PC-9 (cell line): Measurements from ENCODE around the gene BOK. TPM values are rescaled to one million over a fixed set of nuclear protein-coding genes. Genes with fewer than 3 reads are reported as not detected.
"Not testable (repeated sequence)": the region's sequence is repeated elsewhere in the genome, so short reads cannot be mapped to it uniquely, and the experiment has no call there.

Experiments
- BruUV-seq: library from RNA; stranded (reverse); fragments of 400-500 nt; replicated peaks from 2 replicates; lab custom pipeline; 2021; lab: Mats Ljungman, UMichigan
- CTCF ChIA-PET: fragments of 300-600 bp; sonication (Branson Sonifier 250); formaldehyde crosslinking; loops from one replicate; lab custom pipeline; 2022; ENCODE audit warnings: antibody characterized with exemption; lab: Charles Lee
- POLR2A ChIA-PET: fragments of 300-600 bp; sonication (Branson Sonifier 250); formaldehyde crosslinking; loops from one replicate; lab custom pipeline; 2022; ENCODE audit warnings: antibody characterized with exemption; ENCODE audit not compliant: unreplicated experiment; lab: Charles Lee
- DNase-seq, 2 experiments: peaks; one replicate each; pipeline versions ENCODE4 v3.0.0 to v3.0.0-alpha.2; 2015 to 2022; ENCODE audit warnings: mixed read lengths in 1 of 2
- H2AFZ ChIP-seq: fragments of 200-600 bp; sonication (generic); 2 replicates; pipeline ENCODE4 v1.8.1; 2017; ENCODE audit warnings: antibody characterized with exemption
- H3F3A ChIP-seq: fragments of 200-600 bp; sonication (generic); 2 replicates; pipeline ENCODE4 v1.8.1; 2017; ENCODE audit warnings: antibody characterized with exemption, mild to moderate bottlenecking, low read depth; ENCODE audit not compliant: insufficient read depth
- H3K27ac ChIP-seq: fragments of 200-600 bp; sonication (generic); 2 replicates; pipeline ENCODE4 v1.6.1; 2016; ENCODE audit warnings: mixed run types
- H3K27me3 ChIP-seq: fragments of 200-600 bp; sonication (generic); 2 replicates; pipeline ENCODE4 v1.6.1; 2016; ENCODE audit warnings: low read depth, mixed run types; ENCODE audit not compliant: insufficient read depth
- H3K36me3 ChIP-seq: fragments of 200-600 bp; sonication (generic); 2 replicates; pipeline ENCODE4 v1.6.1; 2016; ENCODE audit warnings: low read depth, mixed run types
- H3K4me1 ChIP-seq: fragments of 200-600 bp; sonication (generic); replicated peaks from 2 replicates; pipeline ENCODE4 v1.6.1; 2016; ENCODE audit warnings: mixed run types; ENCODE audit not compliant: insufficient read depth
- H3K4me2 ChIP-seq: fragments of 200-600 bp; sonication (generic); 2 replicates; pipeline ENCODE4 v1.6.1; 2017; ENCODE audit warnings: mixed run types
- H3K4me3 ChIP-seq: fragments of 200-600 bp; sonication (generic); 2 replicates; pipeline ENCODE4 v1.6.1; 2016; ENCODE audit warnings: mixed run types
- H3K79me2 ChIP-seq: fragments of 200-600 bp; sonication (generic); 2 replicates; pipeline ENCODE4 v1.6.1; 2017; ENCODE audit warnings: low read depth, mixed run types
- H3K9me2 ChIP-seq: fragments of 200-600 bp; sonication (generic); 2 replicates; pipeline ENCODE4 v1.8.1; 2017; ENCODE audit warnings: mild to moderate bottlenecking; ENCODE audit not compliant: insufficient read depth
- H3K9me3 ChIP-seq: fragments of 200-600 bp; sonication (generic); 2 replicates; pipeline ENCODE4 v1.8.1; 2016; ENCODE audit warnings: low read depth; ENCODE audit not compliant: insufficient read depth
- H4K20me1 ChIP-seq: fragments of 200-600 bp; sonication (generic); 2 replicates; pipeline ENCODE4 v1.8.1; 2017; ENCODE audit not compliant: insufficient read depth
- CTCF ChIP-seq: fragments of 200-600 bp; sonication (generic); conservative IDR thresholded peaks from 2 replicates; pipeline ENCODE4 v1.6.1; 2017; ENCODE audit warnings: mixed run types, antibody characterized with exemption, mild to moderate bottlenecking, moderate library complexity
- EZH2 ChIP-seq: fragments of 200-600 bp; sonication (generic); IDR thresholded peaks from 2 replicates; pipeline ENCODE4 v1.8.0; 2017; ENCODE audit warnings: antibody characterized with exemption, low read depth
- intact Hi-C: fragments of 100-400 bp; cut with micrococcal nuclease; formaldehyde crosslinking; loops from one replicate; pipeline ENCODE4 v1.10.0; 2022; ENCODE audit not compliant: unreplicated experiment
- total RNA-seq: library from RNA; stranded (reverse); gene quantifications from 2 replicates; pipeline ENCODE4 v1.2.3, GENCODE V29; 2021

Gene BOK
- total RNA-seq, 1 experiment from 2014 or later, result 72.8 TPM

- no peaks in the 10 kb centered on the region for H3K36me3 ChIP-seq
- no peaks in the 10 kb centered on the region for H3K4me1 ChIP-seq
- no peak overlapping the region for H3K4me2 ChIP-seq
- H3K4me3 ChIP-seq, result no peak overlapping the region
- BruUV-seq, result no TSS peak
- no peak for DNase-seq
- ChIA-PET CTCF (no interaction called here), POLR2A (no interaction called here)
- H3K9me3 ChIP-seq, result peaks cover 3% of the 10 kb centered on the region
- H2AFZ ChIP-seq, result 0 out of 2 replicates have a peak overlapping the region, but pooled peaks have one; percentile 30
- H3K79me2 ChIP-seq, result no peaks in the 10 kb centered on the region
- intact Hi-C loops, result no loop called here
- no peak for TF ChIP-seq EZH2
- H3K27me3 ChIP-seq, result peaks cover 23% of the 10 kb centered on the region; the same call in 1 of the 2 replicates
- H3K27ac ChIP-seq, result no peak overlapping the region
- no peaks in the 10 kb centered on the region for H3K9me2 ChIP-seq
- H3F3A ChIP-seq, result peaks cover 6% of the 10 kb centered on the region
- no peaks in the 10 kb centered on the region; the same call in 1 of the 2 replicates for H4K20me1 ChIP-seq
Observed at GRCh38 chr2:241522477-241522876, 36.1 kb upstream of the BOK start.

- BruUV-seq, H3F3A ChIP-seq, H3K9me3 ChIP-seq, H3K27ac ChIP-seq, H3K79me2 ChIP-seq, H3K36me3 ChIP-seq, intact Hi-C loops, H3K4me1 ChIP-seq, H3K4me2 ChIP-seq, H3K4me3 ChIP-seq, H2AFZ ChIP-seq, POLR2A ChIA-PET, CTCF ChIA-PET, H3K9me2 ChIP-seq, H4K20me1 ChIP-seq, DNase-seq: not testable (repeated sequence)
- H3K27me3 ChIP-seq, result peaks cover 48% of the 10 kb centered on the region
Observed at GRCh38 chr2:241525818-241526780, 32.4 kb upstream of the BOK start.

- ChIA-PET CTCF (no interaction called here), POLR2A (no interaction called here)
- peaks cover 46% of the 10 kb centered on the region for H3K27me3 ChIP-seq
- BruUV-seq, result no TSS peak
- H3K9me3 ChIP-seq, result no peaks in the 10 kb centered on the region
- TF ChIP-seq CTCF (no peak), EZH2 (no peak)
- intact Hi-C loops, result no loop called here
- no peaks in the 10 kb centered on the region for H3F3A ChIP-seq
- H2AFZ ChIP-seq, result no peak overlapping the region
- H3K4me3 ChIP-seq, result no peak overlapping the region
- H4K20me1 ChIP-seq, result no peaks in the 10 kb centered on the region
- H3K4me2 ChIP-seq, result no peak overlapping the region
- no peak for DNase-seq
- no peaks in the 10 kb centered on the region for H3K4me1 ChIP-seq
- H3K9me2 ChIP-seq, result no peaks in the 10 kb centered on the region
- no peaks in the 10 kb centered on the region for H3K79me2 ChIP-seq
- no peak overlapping the region for H3K27ac ChIP-seq
- no peaks in the 10 kb centered on the region for H3K36me3 ChIP-seq
Observed at GRCh38 chr2:241530571-241530970, 28.0 kb upstream of the BOK start.

GRCh38 chr2:241531161-241531722 lies 27.3 kb upstream of the BOK start:
- no peaks in the 10 kb centered on the region for H3F3A ChIP-seq
- CTCF ChIA-PET, result no interaction called here
- BruUV-seq, result no TSS peak

More at GRCh38 chr2:241531161-241531722, 27.3 kb upstream of the BOK start:
- H3K36me3 ChIP-seq, result no peaks in the 10 kb centered on the region
- no peak overlapping the region for H3K4me3 ChIP-seq
- no peak overlapping the region for H3K27ac ChIP-seq
- H3K4me1 ChIP-seq, result no peaks in the 10 kb centered on the region
- H3K27me3 ChIP-seq, result peaks cover 44% of the 10 kb centered on the region
- H4K20me1 ChIP-seq, result no peaks in the 10 kb centered on the region
- POLR2A ChIA-PET, result interaction anchor here (0.8 kb wide), 1 partner anchor 9 kb away, joined by 5 read pairs; no protein-coding TSS in a partner anchor
- DNase-seq, result no peak
- no peak overlapping the region for H3K4me2 ChIP-seq
- intact Hi-C loops, result no loop called here
- no peaks in the 10 kb centered on the region for H3K9me3 ChIP-seq
- TF ChIP-seq EZH2, result no peak
- no peak for TF ChIP-seq CTCF
- H3K79me2 ChIP-seq, result no peaks in the 10 kb centered on the region
- no peak overlapping the region for H2AFZ ChIP-seq
- H3K9me2 ChIP-seq, result no peaks in the 10 kb centered on the region
